Measurements from ENCODE around the gene WDR38.

The WDR38 gene

GRCh38 chr9:124858330-124859046 lies 5.2 kb downstream of the WDR38 start:
- DNase-seq (ENCODE audit: low read depth in 2 of 2), result no peak

GRCh38 chr9:124859803-124860581 lies 6.7 kb downstream of the WDR38 start:
- no peak for DNase-seq (ENCODE audit: low read depth in 2 of 2)

GRCh38 chr9:124860582-124861341 lies 7.5 kb downstream of the WDR38 start:
- DNase-seq (ENCODE audit: low read depth in 2 of 2), result no peak

- peak; percentile 93 to 94 for DNase-seq (ENCODE audit: low read depth in 2 of 2)
Measured at GRCh38 chr9:124861342-124862229, 8.3 kb downstream of the WDR38 start, which contains the start of the genes ARPC5L and RPL35. Gene ARPC5L, plus strand, starts transcription at chr9:124862130. Its CDS starts 7,161 bp downstream, at chr9:124869291. Gene RPL35, minus strand, starts transcription at chr9:124861957. Its CDS starts 45 bp downstream, at chr9:124861912.

GRCh38 chr9:124863371-124863871 lies 10.2 kb downstream of the WDR38 start:
- no peak for DNase-seq (ENCODE audit: low read depth in 2 of 2)

DNA sequence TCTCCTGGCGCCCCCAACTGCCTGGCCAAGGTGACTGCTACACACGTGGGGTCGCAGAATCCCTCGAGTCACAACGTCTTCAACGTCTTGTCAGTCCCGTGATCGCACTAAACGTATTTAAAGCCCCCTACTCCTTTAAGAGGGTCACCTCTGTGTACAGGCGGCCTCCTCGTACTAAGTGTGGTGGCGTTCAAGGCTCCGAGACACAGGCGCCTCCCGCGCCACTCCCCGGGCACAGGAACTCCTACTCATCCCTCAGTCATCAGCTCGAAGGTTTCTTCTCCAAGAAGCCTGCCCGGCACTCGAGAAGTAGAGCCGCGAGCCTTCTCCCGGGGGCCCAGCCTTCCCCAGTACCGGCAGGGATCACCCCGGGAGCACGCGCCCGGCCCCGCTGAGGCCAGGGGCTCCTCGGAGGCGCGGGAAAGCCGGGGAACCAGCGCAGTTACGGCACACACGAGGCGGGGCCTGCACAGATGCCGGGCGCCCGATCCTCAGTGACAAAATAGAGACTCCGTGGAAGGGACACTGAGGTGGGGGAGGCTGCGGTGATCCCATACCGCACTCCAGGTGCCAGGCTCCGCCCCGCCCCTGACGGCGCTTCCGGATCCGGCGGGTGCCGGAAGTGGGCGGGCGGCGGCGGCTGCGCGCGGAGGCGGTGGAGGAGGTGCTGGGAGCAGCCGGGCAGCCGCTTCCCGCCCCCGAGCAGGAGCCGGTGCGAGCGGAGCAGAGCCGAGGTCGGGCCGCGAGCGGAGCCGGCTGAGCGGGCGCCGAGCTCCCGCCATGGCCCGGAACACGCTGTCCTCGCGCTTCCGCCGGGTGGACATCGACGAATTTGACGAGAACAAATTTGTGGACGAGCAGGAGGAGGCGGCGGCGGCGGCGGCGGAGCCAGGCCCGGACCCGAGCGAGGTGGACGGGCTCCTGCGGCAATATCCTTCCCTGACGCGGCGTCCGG lies 15.5 kb downstream of the WDR38 start:
- DNase-seq (ENCODE audit: low read depth in 2 of 2), result peak; percentile 91 to 93

- DNase-seq (ENCODE audit: low read depth in 2 of 2), result peak in 1 of 2 donors; percentile 32
Measured at GRCh38 chr9:124869466-124869985, 16.3 kb downstream of the WDR38 start.

GRCh38 chr9:124869986-124870560 lies 16.8 kb downstream of the WDR38 start:
- DNase-seq (ENCODE audit: low read depth in 2 of 2), result peak; percentile 88 to 89

GRCh38 chr9:124870723-124871122 lies 17.5 kb downstream of the WDR38 start:
- DNase-seq (ENCODE audit: low read depth in 2 of 2), result no peak

GRCh38 chr9:124871156-124871561 lies 17.9 kb downstream of the WDR38 start:
- no peak for DNase-seq (ENCODE audit: low read depth in 2 of 2)

GRCh38 chr9:124873664-124874063 lies 20.4 kb downstream of the WDR38 start:
- no peak for DNase-seq (ENCODE audit: low read depth in 2 of 2)

DNA sequence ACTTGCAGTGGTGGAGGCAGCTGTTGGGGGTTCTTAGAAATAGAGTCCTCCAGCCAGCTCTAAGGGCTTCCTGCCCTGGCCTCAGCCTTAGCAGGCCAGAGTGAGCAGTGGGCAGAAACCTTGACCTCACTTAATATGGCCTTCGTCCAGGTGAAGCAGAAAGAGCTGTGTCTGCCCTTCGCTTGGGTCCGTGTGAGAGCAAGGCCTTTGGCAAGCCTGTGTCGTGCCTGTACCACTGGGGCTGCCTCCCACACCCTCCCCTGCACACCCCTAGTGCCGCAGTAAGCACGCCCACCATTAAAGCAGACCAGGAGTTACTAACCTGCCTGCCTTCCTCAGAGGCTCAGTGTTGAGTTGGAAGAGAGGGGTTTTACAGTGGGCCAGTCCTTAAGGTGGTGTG lies 22.2 kb downstream of the WDR38 start:
- no peak for DNase-seq (ENCODE audit: low read depth in 2 of 2)

- DNase-seq (ENCODE audit: low read depth in 2 of 2), result no peak
Measured at GRCh38 chr9:124877021-124877782, 23.9 kb downstream of the WDR38 start.

GRCh38 chr9:124878021-124878420 lies 24.8 kb downstream of the WDR38 start:
- DNase-seq (ENCODE audit: low read depth in 2 of 2), result no peak

DNA sequence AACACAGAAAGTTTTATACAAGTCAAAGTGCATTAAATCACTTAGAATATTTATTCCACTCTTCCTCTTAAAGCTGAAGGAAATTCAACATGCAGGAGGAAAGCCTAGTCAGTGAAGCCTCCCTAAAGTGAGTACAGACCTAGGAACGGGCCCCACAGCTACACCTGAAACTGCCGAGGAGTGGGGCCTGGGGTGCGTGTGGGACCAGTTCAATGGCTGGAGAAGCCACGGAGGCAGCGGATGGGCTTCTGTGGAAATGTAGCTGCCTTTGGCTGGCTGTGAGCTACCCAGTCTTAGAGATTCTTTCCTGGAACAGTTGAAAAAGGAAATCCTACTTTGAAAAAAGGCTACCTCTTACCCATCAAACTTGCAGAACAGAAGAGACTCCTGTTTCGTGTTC lies 25.3 kb downstream of the WDR38 start:
- no peak for DNase-seq (ENCODE audit: low read depth in 2 of 2)

DNA sequence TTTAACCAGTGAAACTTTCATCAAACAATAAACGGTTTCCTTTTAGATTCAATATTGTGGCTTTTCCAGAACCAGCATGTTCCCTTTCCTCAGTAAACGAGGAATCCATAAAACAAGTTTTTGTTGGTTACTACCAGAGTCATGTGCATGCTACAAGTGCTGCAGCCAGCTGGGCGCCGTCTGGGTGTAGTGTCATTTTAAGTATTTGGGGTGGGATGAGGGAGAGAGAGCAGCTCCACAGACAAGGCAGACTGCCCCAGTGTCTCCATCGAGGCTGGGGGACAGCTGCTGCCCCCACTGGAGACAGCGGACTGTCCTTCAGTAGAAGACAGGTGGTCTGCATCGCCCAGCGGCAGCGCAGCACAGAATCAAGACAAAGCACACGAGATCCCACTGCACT lies 26.0 kb downstream of the WDR38 start:
- DNase-seq (ENCODE audit: low read depth in 2 of 2), result no peak

DNA sequence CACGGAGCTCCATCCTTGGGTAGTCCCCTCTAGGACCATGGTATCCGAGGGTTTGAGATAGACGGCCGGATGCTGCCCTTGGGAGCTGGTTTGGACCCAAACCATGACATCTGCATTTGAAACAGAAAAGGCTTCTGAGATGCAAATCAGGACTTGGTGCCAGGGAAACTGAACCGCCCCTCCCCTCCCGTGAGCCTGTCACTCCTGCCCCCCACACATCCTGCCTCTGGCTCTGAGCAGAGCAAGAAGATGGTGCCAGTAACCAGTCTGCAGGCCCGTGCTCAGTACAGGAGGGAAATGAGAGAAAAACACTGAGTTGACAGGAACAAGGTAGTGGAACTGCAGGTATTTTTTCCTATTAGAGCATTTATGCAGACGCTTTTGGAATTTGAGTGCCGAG lies 27.2 kb downstream of the WDR38 start:
- no peak for DNase-seq (ENCODE audit: low read depth in 2 of 2)

GRCh38 chr9:124881138-124881743 lies 28.0 kb downstream of the WDR38 start:
- no peak for DNase-seq (ENCODE audit: low read depth in 2 of 2)

Data from stimulated activated CD8-positive, alpha-beta memory T cell treated with anti-CD3 and anti-CD28 coated beads, Interleukin-15, amount 100 ng/mL, for 48 hours (primary cell).